C1 segment of cervical spinal cord (tissue), 14 donors: ENCODE measurements around the gene CCDC192.
A peak's percentile ranks its signal among the peaks of the same experiment; 100 is the strongest.
"Not testable (repeated sequence)": the region's sequence is repeated elsewhere in the genome, so short reads cannot be mapped to it uniquely, and the experiment has no call there.

Experiments used
- DNase-seq, 14 donors: peaks; one replicate each; lab custom pipeline; 2025; lab: John Stamatoyannopoulos, UW

Gene CCDC192, protein sequence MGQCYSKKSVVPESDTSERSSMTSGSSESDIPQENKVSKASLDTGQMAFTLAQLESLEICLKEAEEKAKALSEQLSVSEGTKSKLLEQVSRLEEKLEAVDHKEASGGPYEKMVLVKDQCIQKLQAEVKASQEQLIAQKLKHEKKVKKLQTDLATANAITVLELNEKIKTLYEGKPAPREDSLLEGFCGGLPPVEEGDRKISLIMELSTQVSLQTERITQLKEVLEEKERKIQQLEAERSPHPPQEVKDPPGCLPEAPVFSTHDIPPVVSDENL

DNA sequence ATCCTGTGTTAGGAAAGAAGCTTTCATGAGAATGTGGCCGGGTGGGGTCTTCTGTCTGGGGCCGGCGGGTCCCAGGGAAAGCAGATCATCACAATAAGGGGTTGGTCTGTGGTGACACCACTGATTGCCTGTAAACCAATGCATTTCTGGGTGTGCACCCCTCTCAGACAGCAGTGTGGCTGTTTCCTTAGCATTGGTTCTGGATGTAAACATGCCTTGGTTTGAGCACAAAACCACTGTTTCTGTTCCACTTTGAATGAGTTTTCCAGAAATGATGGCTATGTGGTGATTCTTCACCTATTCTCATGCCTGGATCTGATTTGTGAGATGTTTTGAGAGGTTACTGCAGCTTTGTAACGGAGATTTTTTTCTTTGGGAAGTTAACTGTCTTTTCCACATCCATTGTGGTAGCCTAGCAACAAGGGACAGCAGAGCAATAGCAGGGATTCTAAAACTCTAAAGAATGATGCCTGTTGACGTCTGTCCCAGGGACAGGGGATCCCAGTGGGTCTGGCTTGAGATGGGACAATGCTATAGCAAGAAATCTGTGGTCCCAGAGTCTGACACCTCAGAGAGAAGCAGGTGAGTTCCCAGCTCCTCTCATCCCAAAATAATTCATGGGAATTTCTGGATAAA lies at the start of gene CCDC192:
Gene CCDC192 (plus strand): TSS at position 466 of the 636 bp plus-strand sequence. CDS start 55 bp downstream, at position 521.
- no peak for DNase-seq

DNA sequence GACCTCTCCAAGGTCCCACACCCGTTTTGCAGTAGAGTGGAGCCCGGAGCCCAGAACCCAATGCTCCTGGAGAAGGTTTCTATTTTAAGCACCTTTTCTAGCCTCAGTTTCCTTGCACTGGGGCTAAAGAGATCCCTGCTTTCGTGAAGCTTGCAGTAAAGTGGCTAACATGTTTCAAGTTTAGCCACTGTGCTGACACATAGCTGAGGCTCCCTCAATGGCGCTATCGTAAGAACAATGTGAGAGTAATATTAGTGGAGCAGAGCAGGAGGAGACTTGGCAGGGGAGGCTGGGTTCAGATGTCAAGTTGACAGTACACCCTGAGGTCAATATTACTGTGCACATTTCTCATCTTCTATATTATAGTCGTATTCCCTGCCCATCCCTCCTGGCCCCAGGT lies 46.4 kb upstream of the CCDC192 start:
- DNase-seq, result no peak

GRCh38 chr5:127660047-127660733 lies 43.0 kb upstream of the CCDC192 start:
- DNase-seq, result no peak

DNA sequence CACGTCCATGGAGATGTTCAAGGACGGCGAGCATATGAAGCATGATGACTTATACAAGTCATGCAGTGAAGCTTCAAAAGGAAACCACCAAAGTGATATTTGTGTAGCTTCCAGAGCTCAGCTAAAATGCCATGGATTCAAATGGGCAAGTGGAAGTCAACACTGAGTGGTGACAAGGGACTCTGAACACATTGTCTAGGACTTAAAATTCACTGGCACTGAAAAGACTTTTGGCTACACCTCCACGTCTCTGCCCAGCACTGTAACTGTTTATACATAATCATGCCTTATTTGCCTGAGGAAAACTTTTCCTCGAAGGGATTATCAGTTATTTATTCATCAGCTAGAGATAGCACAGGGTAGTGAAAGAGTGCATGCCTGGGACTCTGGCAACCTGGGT lies 39.1 kb upstream of the CCDC192 start:
- no peak for DNase-seq

DNA sequence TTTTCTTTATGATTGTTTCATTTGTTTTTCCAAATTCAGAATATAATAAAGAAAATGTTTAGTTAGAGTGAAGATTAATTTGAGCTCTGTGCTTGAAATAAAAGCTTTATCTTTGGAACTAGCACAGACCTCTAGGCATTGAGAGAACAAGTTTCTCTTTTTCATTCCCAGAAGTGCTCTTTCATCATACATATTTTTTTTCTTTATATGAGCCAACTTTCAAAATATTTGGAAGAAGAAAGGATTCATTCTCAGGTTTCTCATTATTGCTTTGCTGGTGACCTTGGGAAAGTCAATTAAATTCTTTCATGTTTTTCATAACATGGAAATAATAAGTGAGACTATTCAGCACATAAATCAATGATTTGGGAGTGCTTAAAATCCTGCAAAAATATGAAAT lies 37.5 kb upstream of the CCDC192 start:
- no peak for DNase-seq

DNA sequence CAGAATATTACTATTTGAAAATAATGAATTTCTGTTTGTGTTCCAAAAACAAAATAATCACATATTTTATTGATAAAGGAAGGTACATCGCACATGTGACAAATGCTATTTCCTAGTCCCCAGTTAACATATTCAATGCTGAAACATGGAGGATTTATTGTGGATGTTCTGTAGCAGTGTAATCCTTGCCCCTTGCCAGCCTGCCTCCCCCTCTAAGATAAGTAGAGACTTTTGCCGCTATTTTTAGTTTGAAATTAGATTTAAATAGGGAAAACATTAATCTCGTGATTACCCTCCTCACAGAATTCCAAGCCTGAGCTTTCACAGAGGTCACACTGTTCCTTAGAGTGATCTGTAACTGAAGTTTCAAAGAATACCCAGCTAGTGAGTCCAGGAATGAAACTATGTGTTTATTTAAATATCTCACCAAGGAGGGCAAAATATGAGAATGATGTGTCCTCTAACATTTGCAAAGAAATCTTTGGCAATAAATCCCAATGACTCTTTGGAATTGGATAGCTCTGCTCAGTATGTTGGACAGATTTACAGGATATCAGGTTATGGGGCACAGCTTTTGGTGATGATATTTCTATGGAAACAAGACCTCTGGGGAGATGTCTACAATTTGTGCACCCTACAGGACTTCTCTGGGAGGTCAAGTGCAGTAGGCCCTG lies 37.0 kb upstream of the CCDC192 start:
- DNase-seq, result no peak

GRCh38 chr5:127667926-127668325 lies 35.3 kb upstream of the CCDC192 start:
- no peak for DNase-seq

- no peak for DNase-seq
Measured at GRCh38 chr5:127671218-127671617, 32.0 kb upstream of the CCDC192 start.

- DNase-seq, result no peak
Measured at GRCh38 chr5:127673117-127673800, 29.9 kb upstream of the CCDC192 start.

- DNase-seq, result not testable (repeated sequence)
Measured at GRCh38 chr5:127676951-127677350, 26.2 kb upstream of the CCDC192 start.

DNA sequence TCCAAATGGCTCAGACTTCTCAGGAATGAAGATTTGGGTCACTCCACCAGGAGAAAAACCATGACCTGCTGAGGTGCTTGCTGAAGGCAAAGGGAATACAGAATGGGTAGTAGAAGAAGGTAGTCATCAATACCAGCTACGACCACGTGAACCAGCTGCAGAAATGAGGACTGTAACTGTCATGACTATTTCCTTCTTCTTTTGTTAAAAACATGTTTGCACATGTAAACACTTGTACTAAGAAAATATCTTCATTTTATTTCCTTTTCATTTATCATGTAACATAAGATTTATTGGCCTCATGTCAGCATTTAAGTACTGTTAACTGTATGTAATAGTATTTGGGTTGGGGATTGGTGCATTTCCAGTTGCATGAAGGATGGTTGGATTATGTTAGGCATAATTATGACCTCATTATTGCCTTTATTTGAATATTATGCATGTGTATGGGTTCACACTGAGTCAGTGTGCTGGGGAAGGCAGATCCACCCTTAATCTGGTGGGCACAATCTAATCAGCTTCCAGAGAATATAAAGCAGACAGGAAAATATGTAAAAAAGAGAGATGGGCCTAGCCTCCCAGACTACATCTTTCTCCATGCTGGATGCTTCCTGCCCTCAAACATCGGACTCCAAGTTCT lies 23.4 kb upstream of the CCDC192 start:
- DNase-seq, result not testable (repeated sequence)

DNA sequence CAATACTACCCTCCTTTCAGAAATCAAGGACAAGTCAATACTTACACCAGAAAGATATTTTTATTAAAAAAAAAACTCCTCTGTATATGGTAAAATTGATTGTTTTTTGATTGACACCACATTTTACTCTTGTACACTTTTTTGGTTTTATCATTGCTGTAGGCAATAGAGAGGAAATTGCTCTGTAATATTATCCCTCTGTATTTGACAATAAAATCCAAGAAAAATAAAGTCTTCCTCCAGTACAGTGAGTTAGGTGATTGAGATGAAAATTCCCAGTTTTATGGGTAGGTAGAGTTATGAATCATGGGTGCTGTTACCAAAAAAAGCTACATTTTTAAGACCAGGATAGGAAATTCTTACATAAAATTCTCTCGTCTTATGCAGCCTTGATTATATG lies 22.6 kb upstream of the CCDC192 start:
- DNase-seq, result no peak

DNA sequence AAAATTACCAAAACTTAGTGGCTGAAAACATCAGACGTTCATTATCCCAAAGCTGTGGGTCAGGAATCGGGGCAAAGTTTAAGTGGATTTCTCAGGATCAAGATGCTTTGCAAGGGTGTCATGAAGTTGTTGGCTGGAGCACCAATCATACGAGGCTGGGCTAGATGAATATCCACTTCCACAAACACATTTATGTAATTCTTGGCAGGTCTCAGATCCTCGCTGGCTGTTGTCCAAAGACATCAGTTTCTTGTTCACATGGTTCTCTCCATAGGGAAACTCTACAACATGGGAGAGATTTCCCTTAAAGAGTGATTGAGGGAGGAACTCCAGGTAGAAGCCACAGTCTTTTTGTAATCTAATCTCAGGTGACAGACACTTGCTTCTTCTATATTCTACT lies 20.2 kb upstream of the CCDC192 start:
- DNase-seq, result no peak

DNA sequence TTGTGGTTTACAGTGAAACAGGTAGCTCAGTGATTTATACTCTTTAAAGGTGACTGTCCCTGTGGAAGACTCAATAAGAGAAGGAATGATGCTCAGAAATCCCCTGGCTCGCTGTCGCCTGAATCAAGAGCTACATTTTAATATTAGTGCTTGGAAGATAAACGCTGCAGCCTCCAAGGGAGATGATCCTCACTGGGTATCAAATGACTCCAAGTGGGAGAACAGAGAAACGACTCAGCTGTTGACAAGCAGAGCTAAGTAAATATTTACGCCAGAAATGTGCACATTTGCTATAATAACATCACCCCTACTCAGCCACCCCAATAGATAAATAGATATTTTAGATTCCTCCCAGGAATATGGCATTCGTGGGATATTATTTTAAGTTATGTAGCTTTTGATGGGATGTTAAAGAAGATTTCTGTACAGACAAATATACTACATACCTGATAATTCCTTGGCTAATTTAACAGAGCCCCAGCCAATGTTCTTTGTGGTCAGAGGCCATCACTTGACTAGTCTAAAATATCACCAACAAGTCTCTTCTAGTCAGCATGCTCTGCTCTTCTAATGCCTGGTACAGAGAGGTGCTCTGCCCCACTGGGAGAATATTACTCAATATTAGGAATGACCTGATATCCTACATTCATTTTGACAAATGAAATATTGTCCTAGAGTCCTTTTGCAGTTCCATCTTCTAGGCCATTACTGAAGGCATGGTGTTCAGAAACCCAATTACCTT lies 18.3 kb upstream of the CCDC192 start:
- no peak for DNase-seq

DNA sequence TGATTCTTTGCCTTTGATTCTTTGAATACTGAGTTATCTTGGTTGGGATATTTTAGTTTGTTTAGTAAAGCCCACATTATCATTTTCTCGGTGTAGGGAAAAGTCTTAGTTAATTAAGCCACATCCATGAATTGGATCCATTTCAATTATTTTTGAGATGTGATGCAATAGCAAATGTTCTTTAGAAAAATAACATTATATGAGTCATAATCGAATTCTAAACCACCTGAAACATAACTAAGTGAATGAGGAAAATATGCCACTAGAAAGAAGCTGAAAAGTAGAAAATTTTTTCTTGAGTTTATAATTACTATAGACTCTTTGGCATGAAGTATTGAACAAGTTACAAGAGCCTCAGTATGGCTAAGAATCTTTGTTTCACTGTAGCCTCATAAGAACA lies 17.5 kb upstream of the CCDC192 start:
- DNase-seq, result no peak

- DNase-seq, result no peak
Measured at GRCh38 chr5:127686424-127686823, 16.8 kb upstream of the CCDC192 start.

DNA sequence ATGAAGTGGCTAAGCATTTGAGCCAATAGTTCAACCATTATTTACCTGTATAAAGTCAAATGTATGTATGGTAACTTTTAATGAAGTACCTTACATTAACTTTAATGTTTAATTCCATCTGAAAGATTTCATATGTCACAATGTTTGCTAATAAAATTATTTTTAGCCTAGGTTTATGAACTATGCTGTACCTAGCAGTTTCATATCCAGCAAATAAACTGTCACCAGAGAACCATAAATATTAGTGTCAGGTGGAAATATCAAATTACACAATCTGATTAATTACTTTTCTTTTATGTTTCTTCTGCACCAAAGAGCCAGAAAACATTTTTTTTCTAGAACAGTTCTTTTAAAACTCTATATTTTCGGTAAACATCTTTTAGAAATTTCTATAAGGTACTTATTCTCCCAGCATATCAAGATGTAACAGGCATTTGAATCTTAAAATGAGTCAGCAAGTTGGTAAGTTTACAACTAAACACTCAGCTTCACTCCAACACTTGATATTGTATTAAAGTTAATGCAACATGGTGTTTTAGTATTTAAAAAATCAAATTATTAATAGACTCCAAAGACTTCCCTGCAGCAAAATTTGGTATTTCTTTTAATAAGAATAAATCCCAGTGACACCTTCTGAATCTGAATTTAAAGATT lies 8.5 kb upstream of the CCDC192 start:
- DNase-seq, result no peak

DNA sequence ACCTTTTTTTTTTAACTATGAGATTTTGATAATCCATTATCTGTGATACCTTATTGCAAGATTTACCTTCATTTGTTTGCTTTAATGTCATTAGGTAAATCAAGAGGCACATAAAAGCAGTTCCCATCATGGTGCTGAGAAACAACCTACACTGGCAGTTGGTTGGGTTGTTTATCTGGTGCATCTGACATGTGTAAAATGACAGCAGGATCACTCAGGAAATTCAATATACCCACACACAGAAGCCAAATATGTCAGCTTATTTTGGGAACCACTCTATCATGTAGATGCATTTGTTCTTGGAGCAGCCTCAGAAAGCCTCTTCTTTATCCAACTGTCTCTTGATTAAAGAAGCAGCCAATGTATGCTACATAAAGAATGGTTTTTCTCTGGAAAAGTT lies 7.8 kb upstream of the CCDC192 start:
- peak in 1 of 14 donors; percentile 29 for DNase-seq

DNA sequence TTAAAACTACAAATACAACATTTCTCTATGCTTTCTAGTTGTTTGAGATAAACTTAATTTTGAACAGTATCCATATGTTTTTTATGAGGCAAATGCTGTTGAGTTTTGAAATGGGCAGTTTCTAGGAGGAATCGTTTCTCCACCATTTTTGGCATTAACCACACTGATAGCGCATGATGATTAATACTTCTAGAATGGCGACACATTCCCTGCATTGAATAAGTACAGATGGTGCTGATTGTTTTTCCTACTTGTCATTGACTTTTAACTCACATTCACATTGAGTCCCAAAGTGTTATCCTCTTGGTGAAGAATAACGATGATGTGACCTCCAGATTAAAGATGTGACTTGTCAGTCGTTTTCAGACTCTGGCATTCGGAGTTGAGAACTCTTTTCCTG lies 6.5 kb upstream of the CCDC192 start:
- no peak for DNase-seq
